Activated CD8-positive, alpha-beta memory T cell treated with anti-CD3 and anti-CD28 coated beads, Interleukin-2, amount 50 U/mL, for 24 hours (primary cell): Measurements from ENCODE around the gene MYOZ1.
"Not testable (repeated sequence)": the region's sequence is repeated elsewhere in the genome, so short reads cannot be mapped to it uniquely, and the experiment has no call there.

Source experiments
- DNase-seq: peaks from one replicate; pipeline ENCODE4 v3.0.0-alpha.2; 2020; ENCODE audit errors: extremely low read depth

MYOZ1 gene, protein sequence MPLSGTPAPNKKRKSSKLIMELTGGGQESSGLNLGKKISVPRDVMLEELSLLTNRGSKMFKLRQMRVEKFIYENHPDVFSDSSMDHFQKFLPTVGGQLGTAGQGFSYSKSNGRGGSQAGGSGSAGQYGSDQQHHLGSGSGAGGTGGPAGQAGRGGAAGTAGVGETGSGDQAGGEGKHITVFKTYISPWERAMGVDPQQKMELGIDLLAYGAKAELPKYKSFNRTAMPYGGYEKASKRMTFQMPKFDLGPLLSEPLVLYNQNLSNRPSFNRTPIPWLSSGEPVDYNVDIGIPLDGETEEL

DNA sequence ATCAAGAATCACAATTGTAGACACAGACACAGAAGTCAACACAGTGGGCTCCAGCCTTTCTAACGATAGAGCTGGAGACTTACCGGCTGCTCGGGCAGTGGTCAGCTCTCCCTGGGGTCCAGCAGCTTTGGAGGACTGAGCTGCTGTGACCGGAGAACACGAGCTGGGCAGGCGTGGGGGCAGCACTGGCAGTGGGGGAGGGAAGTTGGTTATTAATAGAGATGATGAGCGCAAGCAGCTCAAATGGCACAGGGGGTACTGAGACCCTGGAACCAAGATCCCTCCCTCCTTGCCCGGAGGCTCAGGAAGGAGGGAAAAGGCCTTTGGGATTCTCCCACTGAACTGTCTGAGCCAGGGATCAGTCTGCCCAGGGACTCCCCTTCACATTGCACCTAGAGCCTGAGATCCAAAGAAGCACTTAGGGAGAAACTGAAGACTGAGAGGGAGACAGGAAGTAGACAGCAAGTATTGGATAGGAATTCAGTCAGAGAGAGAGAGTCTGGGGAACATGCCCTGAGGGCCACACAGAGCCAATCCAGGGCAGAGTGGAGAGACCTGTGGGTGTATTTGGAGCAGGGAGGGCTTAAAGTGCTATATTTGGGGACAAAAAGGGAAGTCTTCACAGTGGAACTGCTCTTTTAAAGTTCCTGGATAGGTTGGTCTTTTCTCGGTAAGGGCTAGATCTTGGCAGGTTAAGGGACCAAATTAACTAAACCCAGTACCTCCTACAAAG is at the start of gene MYOZ1:
Gene MYOZ1 (minus strand): TSS at position 147 of the 733 bp plus-strand sequence. CDS start 1,457 bp downstream, outside the sequence.
- no peak for DNase-seq

DNA sequence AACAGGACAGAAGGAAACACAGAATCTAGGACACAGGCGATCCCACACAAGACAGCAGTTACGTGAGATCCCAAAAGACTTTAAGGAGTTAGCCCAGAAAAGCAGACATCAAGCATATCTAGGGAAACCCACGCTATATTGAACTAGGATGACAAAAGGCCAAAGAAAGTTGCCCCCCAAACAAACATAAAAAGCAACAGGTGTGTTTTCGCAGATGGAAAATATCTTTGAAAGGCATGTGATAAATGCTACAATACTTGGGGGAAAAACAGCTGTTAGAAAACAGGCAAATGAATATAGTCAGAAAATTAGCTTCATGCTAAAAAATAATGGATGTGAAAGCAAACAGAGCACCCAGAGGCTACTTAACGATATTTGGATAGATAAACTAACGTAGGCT is 49.5 kb upstream of the MYOZ1 start:
- DNase-seq = not testable (repeated sequence)

DNA sequence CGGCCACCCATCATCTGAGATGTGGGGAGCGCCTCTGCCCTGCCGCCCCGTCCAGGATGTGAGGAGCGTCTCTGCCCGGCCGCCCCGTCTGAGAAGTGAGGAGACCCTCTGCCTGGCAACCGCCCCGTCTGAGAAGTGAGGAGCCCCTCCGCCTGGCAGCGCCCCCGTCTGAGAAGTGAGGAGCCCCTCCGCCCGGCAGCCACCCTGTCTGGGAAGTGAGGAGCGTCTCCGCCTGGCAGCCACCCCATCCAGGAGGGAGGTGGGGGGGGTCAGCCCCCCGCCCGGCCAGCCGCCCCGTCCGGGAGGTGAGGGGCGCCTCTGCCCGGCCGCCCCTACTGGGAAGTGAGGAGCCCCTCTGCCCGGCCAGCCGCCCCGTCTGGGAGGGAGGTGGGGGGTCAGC is 48.3 kb upstream of the MYOZ1 start:
- DNase-seq = not testable (repeated sequence)

DNA sequence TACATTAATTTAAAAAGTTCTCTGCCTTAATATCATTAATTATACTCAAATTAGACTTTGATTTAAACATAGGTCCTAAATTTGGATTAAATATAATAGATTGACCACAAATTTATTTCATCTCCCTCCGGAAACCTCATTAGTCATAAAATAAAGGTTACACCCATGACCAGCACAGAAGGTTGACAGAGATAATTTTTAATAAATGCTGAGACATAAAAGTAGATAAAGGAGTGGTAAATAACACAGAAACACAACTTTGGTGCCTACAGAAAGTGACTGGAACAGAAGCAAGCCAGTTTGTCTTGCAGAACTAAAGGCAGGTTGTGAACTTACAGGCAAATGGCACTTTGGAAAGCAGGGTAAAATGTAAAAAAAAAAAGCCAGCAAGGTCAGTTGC is 46.4 kb upstream of the MYOZ1 start:
- not testable (repeated sequence) for DNase-seq

DNA sequence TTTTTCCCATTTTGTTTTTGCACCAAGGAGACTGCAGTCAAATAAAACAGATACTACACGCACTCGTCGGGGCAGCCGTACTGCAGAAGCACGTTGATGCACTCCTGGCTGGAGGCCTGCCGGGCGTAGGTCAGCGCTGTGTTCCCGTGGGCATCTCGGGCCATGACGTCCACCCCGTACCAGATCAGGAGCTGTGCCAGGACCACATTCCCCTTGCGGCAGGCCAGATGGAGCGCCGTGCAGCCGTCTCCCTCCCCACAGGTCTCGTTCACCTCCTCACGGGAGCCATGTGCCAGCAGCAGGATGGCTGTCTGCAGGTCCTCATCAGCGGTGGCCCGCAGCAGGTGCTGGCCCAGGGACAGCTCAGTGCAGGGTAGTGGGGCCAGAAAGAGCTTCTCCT is 33.3 kb upstream of the MYOZ1 start:
- not testable (repeated sequence) for DNase-seq

DNA sequence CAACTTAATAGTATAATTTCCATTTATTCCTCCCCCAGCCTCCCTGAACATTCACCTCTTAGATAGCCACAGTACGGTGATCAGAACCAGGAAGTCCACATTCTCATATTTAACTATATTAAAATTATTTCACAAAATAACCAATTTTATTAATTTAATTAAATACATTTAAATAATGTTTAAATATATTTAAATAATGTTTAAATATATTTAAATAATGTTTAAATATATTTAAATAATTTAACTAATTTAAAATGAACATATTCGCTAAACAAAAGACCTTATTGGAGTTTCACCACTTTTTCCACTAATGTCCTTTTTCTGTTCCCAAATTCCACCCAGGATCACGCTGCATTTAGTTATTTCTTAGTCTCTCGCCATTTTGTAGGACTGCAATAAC is 27.1 kb upstream of the MYOZ1 start:
- DNase-seq = not testable (repeated sequence)

DNA sequence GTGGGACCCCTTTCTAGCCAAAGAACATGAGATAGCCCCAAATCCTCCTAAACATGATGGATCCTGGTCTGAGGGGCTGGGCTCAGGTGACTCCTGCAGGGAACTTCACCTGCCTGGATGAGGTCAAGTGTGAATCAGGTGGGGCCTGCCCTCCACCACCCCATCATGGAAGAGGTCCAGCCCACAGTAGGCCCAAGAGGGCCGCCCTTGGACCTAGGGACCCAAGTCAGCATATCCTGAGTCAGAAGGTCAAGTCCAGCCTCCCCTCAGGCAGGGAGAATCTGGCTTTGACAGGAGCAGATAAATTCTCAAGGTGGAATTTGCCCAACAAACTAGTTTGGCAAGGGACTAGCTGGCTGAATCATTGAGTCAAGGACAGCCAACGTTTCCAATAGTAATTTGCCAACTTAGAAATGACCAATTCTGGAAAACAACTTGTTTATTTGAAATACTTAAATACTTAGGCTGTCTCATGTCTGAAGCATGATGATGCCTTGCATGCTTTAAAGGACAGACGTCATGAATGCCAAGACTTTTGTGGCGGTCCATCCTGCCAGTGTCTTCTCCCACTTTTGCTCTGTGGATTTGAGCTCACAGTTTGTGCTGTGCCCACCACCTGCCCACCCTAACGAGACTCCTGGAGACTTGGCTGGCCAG is 25.0 kb upstream of the MYOZ1 start:
- DNase-seq = not testable (repeated sequence)

DNA sequence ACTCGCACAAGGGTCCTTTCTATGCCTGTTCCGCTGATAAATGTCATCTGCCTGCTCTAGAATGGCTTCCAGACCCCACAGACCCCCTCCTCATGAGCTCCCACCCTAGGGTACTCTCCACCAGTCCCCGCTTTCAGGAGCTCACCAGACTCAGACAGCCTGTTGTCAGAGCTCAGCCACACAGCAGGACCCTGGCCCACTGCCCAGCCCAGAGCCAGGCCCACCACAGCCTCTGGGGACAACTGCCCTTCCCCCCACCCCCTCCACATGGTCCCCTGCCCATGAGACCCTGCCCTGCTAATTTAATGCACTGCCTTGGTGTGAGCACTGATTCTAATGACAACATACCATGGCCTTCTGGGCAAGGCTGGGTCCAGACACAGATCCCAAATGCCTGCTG is 24.3 kb upstream of the MYOZ1 start:
- not testable (repeated sequence) for DNase-seq

DNA sequence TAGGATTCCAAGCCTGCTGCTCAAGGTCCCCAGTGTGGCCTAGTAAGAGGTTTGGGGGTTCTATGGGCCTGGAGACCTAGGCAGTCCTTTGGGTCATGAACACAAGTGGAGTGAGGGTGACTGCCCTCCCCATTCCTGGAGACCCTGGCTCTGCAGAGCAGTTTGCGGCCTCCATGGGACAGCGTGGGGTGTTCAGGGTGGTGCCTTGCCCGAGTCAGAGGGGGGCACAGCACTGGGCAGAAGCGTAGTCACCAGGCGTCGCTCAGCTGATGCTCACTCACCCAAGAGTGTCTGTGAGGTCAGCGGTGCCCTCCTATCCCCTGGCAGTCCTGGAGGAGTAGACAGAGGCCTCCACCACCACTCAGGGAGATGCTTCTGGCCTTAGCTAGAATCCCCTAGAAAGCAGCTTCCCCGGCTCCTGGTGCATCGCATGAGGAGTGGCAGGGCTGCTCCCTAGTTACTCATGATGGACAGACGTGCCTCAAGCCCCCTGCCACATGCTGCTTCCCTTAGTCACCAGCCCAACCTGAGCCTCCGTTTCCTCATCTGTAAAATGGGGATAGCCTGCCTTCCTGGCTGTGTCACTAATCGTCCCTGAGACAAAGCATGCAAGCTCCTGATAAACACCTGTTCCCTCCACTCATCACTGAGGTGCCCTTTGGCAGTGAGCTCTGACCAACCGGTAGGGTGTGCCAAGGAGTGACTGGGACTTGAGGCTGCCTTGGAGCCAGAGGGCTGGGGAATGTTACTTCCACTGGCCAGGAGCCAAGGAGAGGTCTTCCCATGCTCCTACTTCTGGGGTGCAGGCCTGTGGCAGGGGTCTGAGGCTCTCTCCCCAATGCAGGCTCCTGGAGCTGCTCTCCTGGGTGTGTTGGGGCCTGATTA is 23.1 kb upstream of the MYOZ1 start:
- not testable (repeated sequence) for DNase-seq

DNA sequence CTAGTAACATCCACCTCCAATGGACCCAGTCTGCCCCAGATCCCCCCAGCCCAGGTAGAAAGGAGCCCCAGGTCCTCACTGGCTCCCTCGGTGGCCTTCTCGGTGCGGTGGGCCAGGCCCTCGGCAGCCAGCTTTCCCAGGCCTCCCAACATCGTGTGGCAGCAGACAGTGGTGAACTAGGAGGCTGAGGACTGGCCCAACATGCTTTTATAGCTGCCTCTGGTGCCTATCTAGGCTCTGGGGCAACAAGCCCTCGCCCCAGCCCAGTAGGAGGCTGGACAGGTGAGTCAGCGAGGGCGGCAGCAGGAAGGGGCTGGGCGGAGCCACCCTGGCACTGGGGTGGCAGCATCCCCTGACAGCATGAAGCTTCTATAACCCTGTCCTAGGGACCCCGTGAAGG is 22.3 kb upstream of the MYOZ1 start:
- not testable (repeated sequence) for DNase-seq

DNA sequence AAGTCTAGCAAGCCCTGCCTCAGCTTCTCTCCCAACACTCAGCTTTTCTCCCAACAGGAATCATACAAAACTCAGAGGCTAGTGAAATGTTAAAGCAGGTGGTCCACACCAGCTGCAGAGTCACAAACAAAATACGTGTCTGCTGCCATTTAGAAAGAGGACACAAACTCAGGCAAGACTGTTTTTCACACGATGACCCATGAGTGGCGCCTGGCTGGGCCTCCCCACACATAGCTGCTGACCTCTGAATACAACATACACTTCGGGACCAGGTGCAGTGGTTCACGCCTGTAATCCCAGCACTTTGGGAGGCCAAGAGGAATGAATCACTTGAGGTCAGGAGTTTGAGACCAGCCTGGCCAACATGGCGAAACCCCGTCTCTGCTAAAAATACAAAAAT is 21.4 kb upstream of the MYOZ1 start:
- DNase-seq = not testable (repeated sequence)

DNA sequence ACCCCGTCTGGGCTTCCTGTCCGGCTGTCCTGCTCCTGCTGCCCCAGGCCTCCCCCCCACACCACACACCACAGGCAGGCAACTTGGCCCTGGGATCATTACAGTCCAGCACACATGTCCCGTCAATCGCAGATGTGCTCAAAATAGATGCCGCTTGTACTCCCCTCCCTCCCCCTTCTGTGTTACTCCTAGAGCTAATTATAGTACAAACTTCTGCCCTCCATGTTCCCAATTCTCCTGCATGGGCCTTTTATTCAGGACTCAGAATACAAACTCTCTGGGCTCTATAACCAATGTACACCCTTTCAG is 14.7 kb upstream of the MYOZ1 start, which contains the start of gene SYNPO2L:
Gene SYNPO2L (minus strand): TSS at position 40 of the 309 bp plus-strand sequence. CDS start 107 bp downstream, outside the sequence.
- DNase-seq = no peak

DNA sequence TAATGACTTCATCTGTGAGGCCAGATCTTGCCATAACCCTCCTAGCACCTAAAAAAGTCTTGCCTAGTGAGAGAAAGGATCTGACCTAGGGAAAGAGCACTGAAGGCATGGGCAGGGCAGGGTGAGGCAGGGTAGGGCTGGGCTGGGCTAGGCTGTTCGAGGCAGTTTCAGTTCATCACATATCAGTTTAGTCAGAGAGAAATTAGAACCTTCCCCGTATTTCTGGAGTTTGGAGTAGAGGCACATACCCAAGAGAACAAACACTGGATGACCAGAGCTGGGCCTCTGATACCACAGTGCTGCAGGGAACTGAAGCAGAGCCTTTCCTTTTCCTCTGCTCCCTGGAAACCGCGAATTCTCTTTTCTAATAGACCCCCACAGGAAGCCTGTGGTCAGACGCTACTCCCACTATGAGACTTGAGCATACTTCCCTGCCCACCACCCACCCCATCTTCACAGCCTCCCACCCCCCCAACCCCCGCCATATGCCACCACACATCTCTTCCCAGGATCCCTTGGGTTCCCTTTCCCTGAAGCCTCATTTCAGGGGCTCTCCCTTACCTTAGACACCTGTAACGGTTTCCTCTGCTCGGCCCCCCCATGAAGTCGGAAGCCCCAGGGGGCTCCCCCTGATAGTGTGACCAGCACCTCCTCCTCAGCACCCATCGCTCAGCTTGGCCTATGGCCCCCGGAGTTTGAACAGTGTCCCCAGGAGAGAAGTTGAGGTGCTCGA is 14.1 kb upstream of the MYOZ1 start:
- DNase-seq = no peak

DNA sequence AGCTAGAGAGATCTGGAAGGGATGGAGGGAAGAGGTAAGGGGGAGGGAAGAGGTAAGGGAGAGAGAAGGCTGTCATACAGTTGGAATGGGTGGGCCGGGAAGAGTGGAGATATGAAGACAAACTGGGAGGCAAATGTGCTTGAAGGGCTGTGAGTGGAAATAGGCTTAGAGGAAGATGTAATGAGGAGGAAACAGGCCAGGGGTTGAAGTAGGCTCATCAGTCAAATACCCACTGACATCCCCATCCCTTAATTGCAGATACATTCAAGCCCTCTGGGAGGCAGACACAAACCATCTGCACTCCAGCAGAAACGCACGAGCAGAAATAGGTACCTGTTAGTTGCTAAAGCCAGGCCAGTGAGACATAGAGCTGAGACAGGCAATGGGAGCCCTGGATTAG is 12.4 kb upstream of the MYOZ1 start:
- DNase-seq = no peak

DNA sequence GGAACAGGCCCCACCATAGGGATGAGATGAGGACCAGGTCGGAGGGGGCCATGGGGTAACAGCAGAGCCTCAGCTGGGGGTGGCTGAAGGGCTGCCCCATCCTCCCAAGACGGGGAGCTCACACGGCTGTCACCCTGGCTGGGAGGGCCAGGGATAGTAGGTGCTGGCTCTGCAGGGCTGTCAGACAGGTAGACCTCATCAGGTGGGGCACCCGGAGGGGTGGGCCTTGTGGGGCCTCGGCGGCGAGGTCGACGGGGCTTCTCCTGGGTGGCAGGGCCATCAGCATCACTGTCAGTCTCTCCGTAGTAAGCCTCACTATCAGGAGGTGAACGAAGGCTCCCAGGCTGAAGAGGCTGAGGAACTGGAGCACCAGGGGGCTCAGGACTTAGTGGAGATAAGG is 11.9 kb upstream of the MYOZ1 start:
- DNase-seq = no peak

DNA sequence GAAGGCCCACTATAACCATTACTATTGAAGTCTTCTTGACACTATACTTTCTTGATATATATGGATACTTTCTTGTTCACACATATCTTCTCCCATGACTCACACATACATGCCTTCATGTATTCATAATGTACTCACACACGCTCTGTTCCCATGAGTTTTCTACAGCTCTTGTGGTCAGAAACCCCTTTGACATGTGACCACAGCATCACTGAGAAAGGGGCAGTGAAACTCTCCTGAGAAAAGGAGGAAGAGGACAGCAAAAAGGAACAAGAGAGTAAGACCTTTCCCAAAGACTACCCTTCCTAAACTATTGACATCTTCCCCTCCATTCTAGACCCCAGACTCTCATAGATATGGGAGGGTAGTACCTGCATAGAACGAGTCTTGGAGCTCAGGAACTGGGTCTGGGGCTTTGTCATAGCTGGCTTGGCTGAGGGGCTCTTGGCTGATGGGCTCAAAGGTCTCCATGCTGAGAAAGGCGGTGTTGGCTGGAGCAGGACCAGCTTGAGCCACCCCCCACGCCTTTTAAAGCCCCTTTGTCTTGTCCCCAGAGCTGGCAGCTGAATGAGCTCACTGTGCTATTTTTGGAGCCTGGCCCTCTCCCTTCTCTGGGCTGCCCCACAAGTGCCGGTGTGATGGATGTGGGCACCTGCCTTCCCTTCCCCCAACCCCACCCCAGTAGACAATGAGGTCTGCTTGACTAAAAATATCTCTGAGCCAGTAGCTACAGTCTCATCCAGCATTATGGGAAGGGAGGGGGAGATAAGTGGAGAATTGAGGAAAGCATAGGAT is 9.5 kb upstream of the MYOZ1 start:
- DNase-seq = no peak

DNA sequence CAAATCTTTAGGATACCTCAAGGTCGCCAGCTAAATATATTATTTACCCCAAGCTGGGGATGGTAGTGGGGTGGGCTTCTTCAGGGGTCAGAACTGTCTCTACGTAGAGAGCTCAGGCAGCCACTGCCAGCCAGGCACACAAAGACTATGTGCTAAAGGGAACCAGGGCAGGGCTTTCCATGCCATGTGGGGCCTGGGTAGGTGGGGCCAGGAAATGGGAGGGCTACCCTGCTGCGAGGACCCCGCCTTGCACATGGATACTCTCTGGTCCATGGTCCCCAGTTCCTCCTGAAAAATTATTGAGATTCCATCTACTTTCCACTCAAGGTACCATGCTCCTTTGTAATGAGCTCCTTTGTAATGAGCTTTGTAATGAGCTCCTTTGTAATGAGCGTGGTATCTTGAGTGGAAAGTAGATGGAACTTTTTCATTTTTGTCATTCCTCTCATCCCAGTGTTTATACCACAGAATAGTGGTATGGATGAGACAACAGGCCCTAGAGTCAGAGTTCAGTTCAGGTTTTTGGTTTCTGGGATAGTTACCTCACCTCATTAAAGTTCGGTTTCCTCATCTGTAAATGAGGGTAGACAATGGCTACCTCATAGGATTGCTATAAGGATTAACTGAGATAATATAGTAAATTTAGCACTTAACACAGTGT is 8.7 kb upstream of the MYOZ1 start:
- DNase-seq = no peak

DNA sequence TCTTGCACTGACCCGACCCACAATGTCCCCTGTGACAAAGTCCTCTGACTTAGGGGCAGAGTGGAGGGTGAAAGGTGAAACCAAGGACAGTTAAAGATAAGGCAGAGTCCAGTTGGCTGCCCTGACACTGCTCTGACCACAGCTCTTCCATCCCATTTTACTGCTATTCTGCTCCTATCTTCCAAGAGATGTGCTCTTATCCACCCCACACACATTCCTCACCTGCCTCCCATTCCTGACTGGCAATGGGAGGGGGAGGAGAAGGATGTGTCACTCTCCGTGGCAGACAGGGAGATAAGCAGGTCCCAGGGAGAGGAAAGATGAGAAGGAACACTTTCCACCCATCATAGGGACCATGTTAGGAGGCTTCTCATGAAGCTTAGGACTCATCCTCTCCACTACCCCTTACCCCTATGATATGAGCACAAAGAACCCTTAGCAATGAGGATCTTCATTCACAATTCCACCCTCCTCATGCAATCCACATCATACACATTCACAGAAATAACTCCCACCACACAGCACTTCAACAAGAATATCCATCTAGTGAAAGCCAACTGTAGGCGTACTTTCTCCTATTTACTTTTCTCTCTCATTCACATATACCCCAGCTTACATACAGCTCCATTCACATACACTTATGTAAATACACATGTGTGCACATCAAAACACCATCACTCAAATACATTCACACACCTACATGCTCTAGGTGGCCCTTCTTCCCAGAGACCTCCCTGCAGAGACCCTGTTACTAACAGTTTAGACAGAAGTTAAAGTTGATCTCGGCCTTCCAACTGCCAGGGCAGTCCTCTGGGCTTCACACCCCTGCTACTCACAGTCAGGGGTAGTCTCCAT is 7.9 kb upstream of the MYOZ1 start:
- DNase-seq = no peak
